Coronary artery (tissue), 2 donors: Measurements from ENCODE around the gene AK8.

Experiments used
- DNase-seq: peaks from one replicate; pipeline ENCODE4 v3.0.0-alpha.2; 2017; ENCODE audit warnings: low spot score
- H3K27ac ChIP-seq, 2 donors: fragments of 200-600 bp; sonication (generic); one replicate each; pipeline ENCODE4 v1.5.1; 2016 to 2019
- H3K4me3 ChIP-seq: fragments of 200-600 bp; sonication (generic); 2 replicates; pipeline ENCODE4 v1.5.1; 2016; ENCODE audit warnings: mild to moderate bottlenecking, moderate library complexity
- CTCF ChIP-seq: fragments of 200-600 bp; sonication (generic); IDR thresholded peaks from one replicate; pipeline ENCODE4 v1.5.1; 2019; ENCODE audit warnings: antibody characterized with exemption

Gene AK8

DNA sequence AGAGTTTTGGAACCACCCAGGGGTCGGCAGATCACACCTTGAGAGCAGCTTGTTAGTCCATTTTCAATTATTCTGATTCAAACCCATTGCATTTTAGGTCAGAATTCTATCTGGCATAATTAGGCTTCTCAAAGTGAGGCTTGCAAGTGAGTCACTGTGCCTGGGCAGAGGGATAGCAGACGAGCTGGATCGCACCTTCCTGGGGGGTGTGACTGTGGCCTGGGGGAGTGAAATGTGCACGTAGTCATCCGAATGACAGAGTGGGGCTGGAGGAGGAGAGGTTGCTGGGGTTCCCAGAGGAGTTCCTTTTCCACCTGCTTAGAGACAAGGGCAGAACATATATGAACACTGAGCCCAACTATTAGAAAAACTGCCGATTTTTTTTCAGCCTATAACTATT lies 32.3 kb upstream of the AK8 start:
- Histone ChIP-seq H3K27ac (no peak overlapping the region), H3K4me3 (no peak overlapping the region)
- no peak for TF ChIP-seq CTCF
- DNase-seq = no peak

- H3K4me3 ChIP-seq = no peak overlapping the region
- DNase-seq = no peak
- H3K27ac ChIP-seq = no peak overlapping the region
- no peak for TF ChIP-seq CTCF
Measured at GRCh38 chr9:132909311-132909710, 31.2 kb upstream of the AK8 start.

GRCh38 chr9:132908635-132909034 lies 30.6 kb upstream of the AK8 start:
- DNase-seq = no peak
- TF ChIP-seq CTCF = no peak
- H3K27ac ChIP-seq = no peak overlapping the region

GRCh38 chr9:132905726-132906125 lies 27.6 kb upstream of the AK8 start:
- DNase-seq = no peak
- Histone ChIP-seq H3K27ac (no peak overlapping the region), H3K4me3 (no peak overlapping the region)
- TF ChIP-seq CTCF = no peak

More at GRCh38 chr9:132908635-132909034, 30.6 kb upstream of the AK8 start:
- H3K4me3 ChIP-seq = no peak overlapping the region

DNA sequence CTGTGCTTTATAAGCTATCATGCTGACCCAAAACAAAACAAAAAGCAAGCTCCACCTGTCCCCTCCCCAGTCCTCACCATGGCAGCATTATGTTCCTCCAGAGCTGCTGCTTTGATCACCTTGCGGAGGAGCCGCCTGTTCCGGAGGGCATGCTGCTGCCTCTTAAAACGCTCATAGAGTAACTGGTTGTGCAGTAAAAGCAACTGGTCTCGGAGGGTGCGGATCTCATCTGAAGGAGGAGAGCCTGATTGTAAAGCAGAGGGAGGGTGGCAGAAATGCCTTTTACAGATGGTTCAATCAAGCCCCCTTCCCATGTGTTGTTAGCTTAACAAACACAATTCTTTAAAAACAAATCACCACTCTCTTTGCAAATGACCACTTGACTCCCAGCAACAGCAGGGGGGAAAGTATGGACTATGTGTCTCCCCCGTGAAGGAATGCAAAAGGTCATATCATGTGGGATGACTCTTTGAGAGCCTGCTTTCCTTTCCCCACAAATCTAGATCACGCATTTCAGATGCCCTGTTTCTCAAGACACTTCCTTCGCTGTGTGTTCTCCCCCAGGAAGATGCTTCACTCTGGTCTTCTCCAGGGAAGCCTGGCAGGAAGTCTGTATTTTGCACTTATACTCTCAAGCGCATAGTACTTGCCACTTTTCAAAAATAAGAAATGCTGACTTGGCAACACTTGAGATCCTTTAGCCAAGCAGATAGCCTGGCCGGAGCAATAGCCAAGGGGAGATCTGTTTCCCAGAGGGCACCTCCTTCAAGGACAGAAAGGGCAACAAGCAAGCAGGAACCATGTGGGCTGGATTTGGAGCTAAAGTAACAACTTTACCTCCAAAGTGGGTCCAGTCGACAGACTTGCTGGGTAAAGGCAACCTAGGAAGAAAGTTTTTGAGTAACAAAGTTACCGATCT lies 25.7 kb upstream of the AK8 start:
- no peak for DNase-seq
- TF ChIP-seq CTCF = no peak
- Histone ChIP-seq H3K4me3 (no peak overlapping the region), H3K27ac (no peak overlapping the region)

- TF ChIP-seq CTCF = peak; percentile 93
- Histone ChIP-seq H3K27ac (no peak overlapping the region), H3K4me3 (no peak overlapping the region)
- no peak for DNase-seq
Measured at GRCh38 chr9:132901858-132902831, 24.1 kb upstream of the AK8 start.
